ENCODE results near the gene PARVG. TPM values are rescaled to one million over a fixed set of nuclear protein-coding genes. Genes with fewer than 3 reads are reported as not detected.

The PARVG gene
- total RNA-seq, 1 experiment from 2014 or later: 0.24 TPM

DNA sequence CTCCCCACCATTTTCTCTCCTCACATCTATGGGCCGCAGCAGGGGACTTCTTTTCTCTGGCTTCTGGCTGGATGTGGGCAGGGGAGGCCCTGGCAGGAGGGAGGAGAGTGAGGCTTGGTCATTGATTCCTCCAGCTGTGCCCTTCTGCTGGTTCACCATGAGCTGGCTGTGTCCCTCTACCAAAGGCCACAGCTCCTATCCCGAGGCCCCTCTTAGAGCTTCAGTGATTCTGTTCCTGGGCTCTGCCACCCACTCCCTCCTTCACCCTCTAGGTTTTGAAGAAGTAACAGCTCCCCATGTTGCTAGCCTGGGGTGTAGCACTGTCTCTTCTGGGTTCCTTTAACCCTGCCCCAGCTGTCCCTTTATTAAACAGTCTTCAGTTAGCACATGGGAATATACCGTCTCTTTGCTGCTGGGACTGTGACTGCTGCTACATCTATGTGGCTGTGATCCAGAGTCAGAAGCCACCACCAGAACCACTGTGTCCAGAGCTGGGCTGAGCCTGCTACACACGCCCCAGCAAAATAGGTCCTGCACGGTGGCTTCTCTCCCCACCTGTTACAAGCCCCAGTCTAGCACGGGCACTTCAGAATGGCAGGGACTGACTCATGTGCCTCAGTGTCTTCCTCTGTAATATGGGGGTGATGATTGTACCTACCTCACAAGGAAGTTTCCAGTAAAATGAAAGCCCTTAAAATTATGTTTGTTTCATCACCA lies 578 bp upstream of the PARVG start:
- no peak for DNase-seq (ENCODE audit: low read depth)

DNA sequence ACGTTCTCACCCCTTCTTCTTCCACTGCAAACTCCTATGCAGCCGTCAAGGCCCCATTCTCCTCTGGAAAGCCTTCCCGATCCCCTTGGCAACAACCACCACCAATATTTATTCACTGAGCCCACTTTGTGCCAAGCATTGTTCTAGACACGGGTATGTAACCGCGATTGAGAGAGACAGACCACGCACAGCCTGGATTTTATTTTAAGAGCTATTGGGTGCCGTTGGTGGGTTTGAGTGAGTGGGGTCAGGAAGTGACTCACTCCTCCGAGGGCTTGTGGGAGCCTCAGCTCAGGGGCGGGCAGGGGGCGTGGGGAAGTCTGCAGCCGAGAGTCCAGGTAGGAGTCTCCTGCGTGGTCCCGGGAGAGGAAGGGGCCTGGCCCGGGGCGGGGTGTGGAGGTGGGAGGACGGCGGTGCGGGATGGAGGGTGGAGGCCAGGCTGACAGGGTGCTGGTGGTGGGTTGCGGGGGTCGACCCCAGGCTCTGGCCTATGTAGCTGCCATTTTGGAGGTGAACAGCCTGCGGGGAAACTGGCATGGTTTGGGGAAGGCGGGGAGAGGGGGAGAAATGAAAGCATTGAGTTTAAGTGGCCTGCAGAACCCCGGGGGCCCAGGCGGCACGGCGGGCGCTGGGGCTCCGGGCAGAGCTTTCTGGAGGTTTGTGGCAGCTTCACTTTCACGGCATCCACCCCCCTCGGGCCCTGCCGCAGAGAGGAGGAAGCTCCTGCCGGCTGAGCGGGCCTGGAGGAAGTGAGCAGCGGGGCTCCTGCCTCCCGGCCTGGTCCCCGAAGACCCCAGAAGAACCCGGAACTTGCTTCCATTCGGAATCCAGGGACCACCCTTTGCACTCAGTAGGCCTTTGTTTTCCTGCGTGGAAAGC lies 547 bp downstream of the PARVG start:
- DNase-seq (ENCODE audit: low read depth): peak; percentile 61

DNA sequence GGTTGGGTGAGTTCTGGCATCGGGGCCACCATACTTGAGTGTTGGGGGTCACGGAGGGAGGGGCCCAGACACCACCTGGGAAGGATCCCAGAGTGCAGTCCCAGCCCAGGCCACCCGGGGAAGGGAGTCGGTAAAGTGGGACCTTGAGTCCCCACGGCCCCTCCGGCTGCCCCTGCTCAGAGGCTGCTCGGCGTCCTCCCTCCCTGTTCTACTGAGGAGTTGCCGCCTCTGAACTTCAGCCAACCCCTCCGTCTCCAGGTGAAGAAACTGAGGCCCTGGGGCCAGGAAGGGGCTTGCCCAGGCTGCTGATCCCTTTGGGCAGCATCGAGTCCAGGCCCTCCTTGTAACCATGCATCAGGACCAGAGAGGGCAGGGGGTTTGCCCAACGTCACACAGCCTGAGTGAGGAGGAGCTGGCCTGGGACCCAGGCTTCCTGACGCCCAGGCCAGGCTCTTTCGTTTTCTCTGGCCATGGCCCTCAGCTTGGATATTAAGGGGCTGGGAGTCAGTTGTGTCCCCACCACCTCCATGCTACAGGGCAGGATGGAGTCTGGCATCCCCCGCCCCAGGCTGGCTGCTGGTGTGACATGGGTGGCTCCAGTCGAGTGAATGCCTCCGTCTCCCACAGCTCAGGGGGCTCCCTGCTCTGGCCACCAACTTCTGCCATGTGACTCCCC lies 1.3 kb downstream of the PARVG start:
- no peak for DNase-seq (ENCODE audit: low read depth)

DNA sequence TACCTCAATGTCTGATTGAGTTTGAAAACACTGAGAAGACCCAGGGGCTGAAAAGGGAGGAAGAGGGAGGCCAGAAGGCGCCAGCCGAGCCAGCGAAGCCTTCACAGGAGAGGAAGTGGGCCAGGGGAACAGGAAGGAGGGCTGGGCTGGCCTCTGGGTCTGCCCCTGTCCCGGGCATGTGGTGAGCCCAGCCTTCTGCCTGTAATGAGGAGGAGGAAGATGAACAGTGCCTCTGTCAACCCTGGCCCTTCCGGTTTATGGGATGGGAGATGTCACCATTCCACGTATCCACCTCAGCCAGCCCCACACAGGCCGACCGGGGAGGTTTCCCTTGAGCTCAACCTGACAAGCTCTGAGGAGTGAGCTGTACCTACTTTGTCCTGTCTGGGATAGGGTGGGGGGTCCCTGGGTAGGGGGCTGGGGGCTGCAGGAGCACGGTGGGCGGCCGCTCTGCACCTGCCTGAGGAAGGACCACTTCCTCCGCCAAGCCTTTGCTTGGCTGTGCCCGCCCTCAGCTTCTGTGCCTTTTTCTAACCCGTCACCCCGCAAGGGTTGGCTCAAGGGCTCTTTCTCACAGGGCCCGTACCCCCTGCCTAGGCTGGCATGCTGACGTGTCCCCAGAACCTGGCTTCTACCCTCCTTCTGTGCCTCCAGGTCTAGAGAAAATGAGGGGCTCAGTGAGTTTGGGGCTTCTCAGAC lies 2.0 kb downstream of the PARVG start:
- no peak for DNase-seq (ENCODE audit: low read depth)

DNA sequence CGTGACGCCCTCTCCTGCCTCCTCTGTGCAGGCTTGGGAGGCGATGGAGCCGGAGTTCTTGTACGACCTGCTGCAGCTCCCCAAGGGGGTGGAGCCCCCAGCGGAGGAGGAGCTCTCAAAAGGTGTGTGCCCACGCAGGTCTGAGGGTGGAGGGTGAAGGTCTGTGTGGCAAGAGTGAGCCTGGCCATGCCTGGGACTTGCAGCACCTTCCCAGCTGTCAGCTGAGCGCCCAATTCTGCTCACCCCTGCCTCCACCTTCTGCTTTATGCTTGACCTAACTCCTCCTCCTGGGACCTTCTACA lies 2.5 kb downstream of the PARVG start:
- no peak for DNase-seq (ENCODE audit: low read depth)

DNA sequence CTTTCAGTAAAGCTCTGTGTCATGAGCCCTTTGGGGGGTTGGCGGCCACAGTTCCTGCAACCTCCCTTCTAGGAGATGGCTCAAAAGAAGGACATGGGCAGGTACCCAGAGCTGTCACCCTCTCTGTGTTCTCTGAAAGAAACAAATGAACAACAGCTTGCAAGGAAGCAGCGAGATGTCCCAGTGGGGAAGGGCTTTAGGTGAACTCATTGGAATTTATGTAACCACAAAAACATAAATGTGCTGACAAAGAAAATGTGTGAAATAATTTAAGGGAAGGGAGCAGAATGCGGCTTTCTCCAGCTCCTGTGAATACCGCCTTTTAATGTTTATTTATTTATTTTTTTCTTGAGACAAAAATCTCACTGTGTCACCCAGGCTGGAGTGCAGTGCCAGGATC lies 3.3 kb downstream of the PARVG start:
- DNase-seq (ENCODE audit: low read depth): no peak

DNA sequence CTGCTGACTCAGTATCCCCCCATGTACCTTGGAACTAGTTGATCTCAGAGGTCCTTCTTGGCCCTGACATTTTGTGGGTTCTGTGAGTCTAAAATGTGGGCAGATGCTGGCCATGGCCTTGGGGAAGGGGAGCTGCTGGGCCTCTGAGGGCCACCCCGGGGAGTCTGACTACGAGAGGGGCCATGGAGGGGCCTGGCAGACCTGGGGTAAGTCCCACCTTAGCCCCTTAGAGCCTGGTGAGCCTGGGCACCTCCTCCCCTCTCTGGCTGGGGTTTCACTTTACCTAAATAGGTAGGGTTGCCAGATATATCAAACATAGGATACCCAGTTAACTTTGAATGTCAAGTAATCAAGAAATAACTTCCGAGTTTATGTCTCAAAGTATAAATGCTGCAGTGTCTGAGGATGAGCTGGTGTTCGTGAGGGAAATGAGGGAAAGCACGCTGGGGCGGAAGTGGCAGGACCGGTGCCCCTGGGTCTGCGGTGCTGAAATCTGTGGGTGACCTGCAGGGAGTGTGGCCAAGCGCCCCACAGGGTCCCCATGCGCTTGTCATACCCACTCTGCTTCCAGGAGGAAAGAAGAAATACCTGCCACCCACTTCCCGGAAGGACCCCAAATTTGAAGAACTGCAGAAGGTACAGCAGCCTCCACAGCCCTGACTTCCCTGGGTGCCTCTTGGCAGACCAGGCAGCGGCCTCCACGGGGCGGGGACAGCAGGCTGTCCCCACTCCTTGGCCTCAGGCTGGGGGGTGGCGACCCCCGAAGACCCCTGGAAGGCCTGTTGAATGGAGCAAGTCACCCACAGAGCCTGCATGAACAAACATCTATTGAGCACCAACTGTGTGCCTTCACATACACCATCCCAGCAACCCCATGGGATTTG lies 4.8 kb downstream of the PARVG start:
- no peak for DNase-seq (ENCODE audit: low read depth)

DNA sequence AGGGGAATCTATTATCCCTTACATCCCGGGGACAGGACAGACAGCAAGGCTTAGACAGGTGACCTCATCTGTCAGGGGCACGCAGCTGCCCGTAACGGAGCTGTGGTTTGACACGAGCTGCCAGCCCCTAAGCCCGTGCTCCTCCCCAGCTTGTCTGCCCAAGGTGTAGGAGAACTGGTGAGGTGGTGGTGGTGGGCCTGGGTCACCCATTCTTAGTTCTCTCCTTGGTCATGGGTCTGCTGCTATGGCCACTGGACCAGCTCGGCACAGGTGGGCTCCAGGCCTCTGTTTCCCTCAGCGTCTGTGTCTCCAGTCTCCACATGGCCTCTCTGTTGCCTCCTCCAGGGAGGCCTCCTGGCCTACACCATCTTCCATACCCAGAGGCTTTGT lies 5.4 kb downstream of the PARVG start:
- DNase-seq (ENCODE audit: low read depth): no peak

DNA sequence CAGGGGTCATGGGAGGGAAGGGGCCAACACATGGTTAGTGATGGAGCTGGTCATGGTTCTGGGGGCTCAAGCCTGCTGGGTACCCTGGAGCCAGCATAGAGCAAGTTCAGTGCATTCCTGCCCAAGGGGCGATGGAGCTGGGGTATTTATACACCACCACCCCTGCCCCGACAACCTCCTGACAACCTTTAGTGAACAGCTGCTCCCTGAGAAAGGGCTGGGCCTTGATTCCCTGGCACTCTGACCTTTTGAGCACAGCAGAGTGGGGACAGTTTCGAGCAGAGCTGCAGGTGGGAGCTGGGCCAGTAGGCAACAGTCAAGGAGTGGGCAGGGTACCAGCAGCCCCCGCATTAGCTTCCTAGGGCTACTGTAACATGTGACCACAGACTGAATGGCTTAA lies 6.0 kb downstream of the PARVG start:
- no peak for DNase-seq (ENCODE audit: low read depth)

DNA sequence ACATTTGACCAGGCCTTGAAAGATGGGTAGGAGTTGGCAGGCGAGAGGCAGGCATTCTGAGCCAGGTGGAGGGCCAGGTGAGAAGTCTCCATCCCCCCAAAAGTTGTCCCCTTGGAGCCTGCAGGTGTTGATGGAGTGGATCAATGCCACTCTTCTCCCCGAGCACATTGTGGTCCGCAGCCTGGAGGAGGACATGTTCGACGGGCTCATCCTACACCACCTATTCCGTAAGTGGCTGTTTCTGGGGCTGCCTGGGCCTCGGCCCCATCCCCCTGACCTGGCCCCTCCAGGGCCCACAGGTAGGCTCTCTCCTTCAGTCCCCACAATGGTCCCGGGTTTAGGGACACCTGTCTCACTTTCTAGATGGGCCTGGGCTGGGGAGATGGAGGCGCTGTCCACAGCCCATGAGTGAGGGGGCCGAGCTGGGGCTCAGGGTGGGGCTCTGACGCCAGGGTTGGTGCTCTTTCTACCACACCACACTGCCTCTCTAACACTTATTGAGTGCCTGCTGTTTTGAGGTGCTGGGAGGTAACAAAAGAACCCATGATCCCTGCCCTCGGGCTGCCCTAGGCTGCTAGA lies 7.0 kb downstream of the PARVG start:
- DNase-seq (ENCODE audit: low read depth): no peak

DNA sequence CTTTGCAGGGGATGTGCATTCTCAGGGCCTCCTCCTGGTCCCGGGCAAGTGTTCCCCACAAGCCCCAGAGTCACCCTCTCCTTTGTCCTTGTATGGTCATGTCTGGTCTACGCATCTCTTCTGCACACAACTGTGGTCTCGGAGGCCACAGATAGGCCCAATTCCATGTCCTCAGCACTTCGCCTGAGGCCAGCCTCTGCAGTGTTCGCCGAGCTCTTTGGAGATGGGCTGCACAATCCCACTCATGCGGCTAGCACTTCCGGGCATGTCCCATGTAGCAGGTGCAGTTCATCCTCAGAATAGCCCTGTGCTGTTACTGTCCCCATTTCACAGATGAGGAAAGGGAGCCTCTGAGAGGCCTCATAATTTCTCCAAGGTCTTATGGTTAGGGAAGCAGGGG lies 7.6 kb downstream of the PARVG start:
- no peak for DNase-seq (ENCODE audit: low read depth)

DNA sequence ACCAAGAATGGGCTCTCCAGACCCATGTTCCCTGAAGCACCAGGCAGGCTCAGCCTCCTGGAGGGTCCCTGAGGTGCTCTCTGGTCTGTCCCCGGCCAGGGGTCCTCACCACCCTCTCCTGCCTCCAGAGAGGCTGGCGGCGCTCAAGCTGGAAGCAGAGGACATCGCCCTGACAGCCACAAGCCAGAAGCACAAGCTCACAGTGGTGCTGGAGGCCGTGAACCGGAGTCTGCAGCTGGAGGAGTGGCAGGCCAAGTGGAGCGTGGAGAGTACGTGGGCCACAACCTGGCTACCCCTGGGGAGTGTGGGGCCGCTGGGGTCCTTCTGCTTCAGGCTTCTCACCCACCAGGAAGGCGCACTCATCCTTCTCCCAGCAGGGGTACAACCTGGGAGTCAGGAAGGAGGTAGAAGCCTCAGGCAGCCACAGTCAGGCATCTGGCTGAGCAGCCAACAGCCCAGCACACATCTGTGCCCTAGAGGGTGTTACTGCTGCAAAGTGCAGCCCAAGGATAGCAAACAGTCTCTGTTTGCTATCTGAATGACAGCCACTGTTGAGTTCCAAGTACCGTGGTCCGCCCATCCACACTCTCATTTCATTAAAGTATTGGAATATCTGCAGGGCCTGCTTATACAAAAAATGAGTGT lies 8.4 kb downstream of the PARVG start:
- DNase-seq (ENCODE audit: low read depth): no peak

DNA sequence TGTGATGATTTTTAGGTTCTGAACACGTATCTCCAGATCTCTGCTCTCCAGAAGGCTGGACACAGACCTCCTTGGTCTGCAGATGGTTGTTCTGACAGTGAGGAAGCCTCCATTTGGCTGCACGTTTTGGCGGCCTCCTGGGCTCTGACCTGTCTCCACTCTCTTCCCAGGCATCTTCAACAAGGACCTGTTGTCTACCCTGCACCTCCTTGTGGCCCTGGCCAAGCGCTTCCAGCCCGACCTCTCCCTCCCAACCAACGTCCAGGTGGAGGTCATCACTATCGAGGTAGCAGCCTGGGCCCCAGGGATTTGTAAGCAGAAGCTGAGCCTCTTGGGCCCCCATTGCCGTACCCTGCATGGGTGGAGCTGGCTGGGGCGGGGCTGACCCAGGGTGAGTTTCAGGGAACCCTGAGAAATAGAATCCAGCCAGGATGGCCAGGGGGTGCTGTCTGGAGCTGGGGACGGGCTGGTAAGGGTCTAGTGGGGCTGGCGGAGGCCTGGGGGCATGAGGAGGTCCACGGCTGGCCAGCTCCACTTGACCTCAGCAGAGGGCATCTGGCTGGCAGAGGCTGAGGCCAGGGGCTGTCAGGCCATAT lies 9.8 kb downstream of the PARVG start:
- DNase-seq (ENCODE audit: low read depth): no peak

DNA sequence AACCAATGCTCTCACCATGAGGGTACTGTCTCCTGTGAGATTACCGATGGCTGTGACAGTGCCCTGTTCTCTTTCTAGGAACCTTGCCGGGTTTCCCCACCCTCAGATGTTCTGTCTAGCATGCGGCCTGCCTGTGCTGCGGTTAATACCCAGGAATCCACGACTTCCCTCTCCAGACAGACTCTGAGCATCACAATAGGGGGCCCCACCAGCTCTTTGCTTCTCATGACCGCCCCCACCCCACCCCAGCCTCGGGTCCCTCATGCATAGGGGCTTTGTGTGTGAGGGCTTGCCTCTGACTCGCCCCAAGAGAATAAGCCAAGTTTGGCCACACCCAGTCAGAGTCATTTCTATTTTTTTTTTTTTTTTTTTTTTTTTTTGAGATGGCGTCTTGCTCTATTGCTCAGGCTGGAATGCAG lies 10.3 kb downstream of the PARVG start:
- peak; percentile 9 for DNase-seq (ENCODE audit: low read depth)

DNA sequence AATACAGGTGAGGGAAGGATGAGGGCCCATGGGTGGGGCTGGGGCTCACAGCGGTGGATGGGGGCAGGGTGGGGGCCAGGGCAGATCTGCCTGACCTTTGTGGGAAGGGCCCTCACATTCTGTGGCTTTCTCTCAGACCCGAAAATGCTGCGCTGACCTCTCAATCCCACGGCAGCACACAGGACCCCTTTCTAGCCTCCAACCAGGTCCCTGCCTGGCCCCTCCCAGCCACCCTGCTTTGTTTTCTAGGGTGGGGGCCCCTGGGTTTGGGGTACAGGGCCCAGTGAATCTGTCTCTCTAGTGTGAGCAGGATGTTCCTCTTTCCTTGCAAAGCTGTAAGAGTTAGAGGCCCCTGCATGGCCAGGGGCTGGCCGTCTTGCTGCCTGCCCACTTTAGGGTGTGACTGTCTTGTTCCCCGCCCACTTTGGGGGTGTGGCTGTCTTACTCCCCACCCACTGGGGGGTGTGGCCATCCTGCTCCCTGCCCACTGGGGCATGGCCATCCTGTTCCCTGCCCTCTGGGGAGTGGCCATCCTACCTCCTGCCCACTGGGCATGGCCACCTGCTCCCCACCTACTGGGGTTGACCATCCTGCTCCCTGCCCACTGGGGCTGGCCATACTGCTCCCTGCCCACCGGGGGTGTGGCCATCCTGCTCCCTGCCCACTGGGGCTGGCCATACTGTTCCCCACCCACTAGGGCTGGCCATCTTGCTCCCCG lies 11.5 kb downstream of the PARVG start:
- DNase-seq (ENCODE audit: low read depth): peak; percentile 45

DNA sequence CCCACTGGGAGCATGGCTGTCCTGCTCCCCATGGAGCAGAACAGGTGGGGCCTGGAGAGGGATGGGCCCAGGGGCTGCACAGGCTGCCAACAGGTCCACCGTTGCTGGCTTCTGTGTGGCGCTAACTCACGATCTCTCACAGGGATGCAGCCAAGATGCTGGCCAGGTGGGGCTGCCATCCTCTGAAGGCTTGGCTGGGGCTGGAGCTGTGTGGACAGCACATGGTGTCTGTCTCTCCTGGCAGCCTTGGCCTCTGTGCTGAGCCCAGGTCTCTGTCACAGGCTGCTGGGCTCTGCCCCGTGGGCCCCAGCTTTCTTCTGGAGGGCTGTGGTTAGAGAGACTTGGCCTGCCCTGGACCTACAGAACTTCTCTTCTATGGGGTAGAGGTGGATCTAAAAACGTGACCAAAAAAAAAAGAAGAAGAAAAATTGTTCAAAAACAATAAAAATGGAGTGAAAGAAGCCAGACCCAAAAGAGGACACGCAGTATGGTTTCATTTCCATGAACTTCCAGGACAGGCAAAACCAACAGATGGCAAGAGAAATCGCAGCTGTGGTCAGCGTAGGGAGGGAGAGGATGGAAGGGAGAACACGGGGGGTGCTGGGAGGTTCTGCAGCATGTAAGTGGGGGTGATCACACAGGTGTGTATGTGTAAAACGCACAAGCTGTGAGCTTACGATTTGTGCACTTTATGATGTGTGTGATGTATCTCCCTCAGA lies 12.2 kb downstream of the PARVG start:
- DNase-seq (ENCODE audit: low read depth): no peak

DNA sequence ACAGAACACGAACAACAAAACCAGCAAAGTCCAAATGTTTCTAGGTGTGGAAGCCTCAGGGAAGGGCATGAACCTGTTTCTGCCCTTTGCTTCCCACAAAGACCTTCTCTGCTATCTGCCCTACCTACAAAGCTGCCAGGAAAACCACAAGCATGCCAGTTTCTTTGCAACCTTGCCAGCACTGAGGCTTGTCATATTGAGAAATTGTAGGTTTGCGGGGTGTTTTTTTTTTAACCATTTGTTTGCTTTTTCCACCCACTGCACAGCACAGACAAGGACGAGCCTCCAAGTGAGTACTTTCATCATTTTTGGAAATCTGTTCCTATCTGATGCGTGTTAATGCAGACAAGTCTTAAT lies 12.8 kb downstream of the PARVG start:
- peak; percentile 15 for DNase-seq (ENCODE audit: low read depth)

DNA sequence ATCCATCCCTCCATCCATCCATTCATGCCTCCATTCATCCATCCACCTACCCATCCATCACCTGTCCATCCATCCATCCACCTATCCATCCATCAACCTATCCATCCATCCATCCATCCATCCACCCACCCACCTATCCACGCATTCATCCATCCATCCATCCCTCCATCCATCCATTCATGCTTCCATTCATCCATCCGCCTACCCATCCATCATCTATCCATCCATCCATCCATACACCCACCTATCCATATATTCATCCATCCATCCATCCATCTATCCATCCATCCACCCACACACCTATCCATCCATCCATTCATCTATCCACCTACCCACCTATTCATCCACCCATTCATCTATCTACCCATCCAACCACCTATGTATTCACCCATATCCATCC lies 13.8 kb downstream of the PARVG start:
- no peak for DNase-seq (ENCODE audit: low read depth)

Measured in HT1080 (cell line).